Mesenchymal stem cell (in vitro differentiated cells and primary cell): Measurements from ENCODE around the gene ERBB4.
"Not testable (repeated sequence)": the region's sequence is repeated elsewhere in the genome, so short reads cannot be mapped to it uniquely, and the experiment has no call there.

Experiments used
- DNase-seq: peaks from one replicate; pipeline ENCODE4 v3.0.0-alpha.2; 2013
- H2AFZ ChIP-seq: one replicate; pipeline ENCODE4 v1.6.1; 2013; ENCODE audit warnings: low read depth, mild to moderate bottlenecking, control low read depth, inconsistent platforms, low read length, moderate library complexity
- H2AK5ac ChIP-seq: 2 replicates; pipeline ENCODE4 v1.6.1; 2013; ENCODE audit warnings: low read length, moderate library complexity, mild to moderate bottlenecking, inconsistent platforms; ENCODE audit not compliant: severe bottlenecking
- H2BK120ac ChIP-seq: one replicate; pipeline ENCODE4 v1.6.1; 2013; ENCODE audit warnings: low read depth, mild to moderate bottlenecking, inconsistent platforms, low read length, moderate library complexity
- H2BK12ac ChIP-seq, 2 experiments: one replicate each; pipeline ENCODE4 v1.6.1; 2013; ENCODE audit warnings: inconsistent platforms in 2 of 2, low read length in 2 of 2, mild to moderate bottlenecking in 2 of 2, moderate library complexity in 2 of 2, control low read depth in 1 of 2
- H2BK15ac ChIP-seq: one replicate; pipeline ENCODE4 v1.6.1; 2013; ENCODE audit warnings: mild to moderate bottlenecking, low read depth, inconsistent platforms; ENCODE audit not compliant: poor library complexity, severe bottlenecking
- H2BK5ac ChIP-seq: 2 replicates; pipeline ENCODE4 v1.6.1; 2013; ENCODE audit warnings: low read depth, mild to moderate bottlenecking, low read length, control low read depth, inconsistent platforms; ENCODE audit not compliant: poor library complexity, severe bottlenecking
- H3K14ac ChIP-seq, 2 experiments: one replicate each; pipeline ENCODE4 v1.6.1; 2013; ENCODE audit warnings: inconsistent platforms in 2 of 2, low read length in 2 of 2, control low read depth in 1 of 2, mild to moderate bottlenecking in 1 of 2, moderate library complexity in 1 of 2
- H3K18ac ChIP-seq, 2 experiments: one replicate each; pipeline ENCODE4 v1.6.1; 2013; ENCODE audit warnings: inconsistent platforms in 2 of 2, low read length in 2 of 2, control low read depth in 1 of 2, low read depth in 1 of 2, mild to moderate bottlenecking in 1 of 2
- H3K23ac ChIP-seq, 2 experiments: one replicate each; pipeline ENCODE4 v1.6.1; 2013; ENCODE audit warnings: inconsistent platforms in 2 of 2, low read length in 2 of 2, mild to moderate bottlenecking in 2 of 2, moderate library complexity in 2 of 2, control low read depth in 1 of 2
- H3K27ac ChIP-seq: 2 replicates; pipeline ENCODE4 v1.5.1; 2013; ENCODE audit warnings: mild to moderate bottlenecking, moderate library complexity, low read length, control low read depth, inconsistent platforms; ENCODE audit not compliant: poor library complexity, severe bottlenecking
- H3K27me3 ChIP-seq, 2 experiments: 2 replicates each; pipeline versions ENCODE4 v1.6.1 to v1.7.0; 2013; ENCODE audit warnings: low read length in 2 of 2, mild to moderate bottlenecking in 2 of 2, moderate library complexity in 2 of 2, control low read depth in 1 of 2, inconsistent platforms in 1 of 2; ENCODE audit not compliant: control insufficient read depth in 1 of 2, insufficient read depth in 1 of 2
- H3K36me3 ChIP-seq, 2 experiments: 2 replicates each; pipeline versions ENCODE4 v1.6.1 to v1.7.0; 2013; ENCODE audit warnings: low read length in 2 of 2, control low read depth in 1 of 2, inconsistent platforms in 1 of 2, low read depth in 1 of 2, mild to moderate bottlenecking in 1 of 2; ENCODE audit not compliant: insufficient read depth in 2 of 2, control insufficient read depth in 1 of 2
- H3K4ac ChIP-seq, 2 experiments: one replicate each; pipeline ENCODE4 v1.6.1; 2013; ENCODE audit warnings: inconsistent platforms in 2 of 2, low read length in 2 of 2, mild to moderate bottlenecking in 2 of 2, moderate library complexity in 2 of 2, control low read depth in 1 of 2, low read depth in 1 of 2
- H3K4me1 ChIP-seq: 2 replicates; pipeline ENCODE4 v1.6.1; 2013; ENCODE audit warnings: low read depth, low read length, control low read depth; ENCODE audit not compliant: control insufficient read depth, insufficient read depth
- H3K4me2 ChIP-seq: 2 replicates; pipeline ENCODE4 v1.6.1; 2013; ENCODE audit warnings: low read length, mild to moderate bottlenecking, inconsistent platforms; ENCODE audit not compliant: poor library complexity, severe bottlenecking
- H3K4me3 ChIP-seq, 2 experiments: 2 replicates each; pipeline versions ENCODE4 v1.5.1 to v1.7.0; 2013; ENCODE audit warnings: low read length in 2 of 2, mild to moderate bottlenecking in 2 of 2, control low read depth in 1 of 2, low read depth in 1 of 2; ENCODE audit not compliant: insufficient read depth in 1 of 2
- H3K79me1 ChIP-seq: replicated peaks from 2 replicates; pipeline ENCODE4 v1.6.1; 2013; ENCODE audit warnings: mild to moderate bottlenecking, control low read depth, low read length, inconsistent platforms; ENCODE audit not compliant: poor library complexity, severe bottlenecking
- H3K9ac ChIP-seq: 2 replicates; pipeline ENCODE4 v1.7.0; 2013; ENCODE audit warnings: mild to moderate bottlenecking, low read length, moderate library complexity
- H3K9me3 ChIP-seq: 2 replicates; pipeline ENCODE4 v1.7.0; 2013; ENCODE audit warnings: mild to moderate bottlenecking, low read length; ENCODE audit not compliant: control insufficient read depth
- H4K8ac ChIP-seq: one replicate; pipeline ENCODE4 v1.6.1; 2013; ENCODE audit warnings: inconsistent platforms, mild to moderate bottlenecking, low read length, moderate library complexity
- H4K91ac ChIP-seq: one replicate; pipeline ENCODE4 v1.6.1; 2013; ENCODE audit warnings: mild to moderate bottlenecking, low read length, inconsistent platforms
- WGBS: methylation state at CpG from one replicate; pipeline ENCODE4 v1.1.7; 2013; ENCODE audit warnings: mixed read lengths; 5-methylcytosine and 5-hydroxymethylcytosine counted together

The ERBB4 gene

DNA sequence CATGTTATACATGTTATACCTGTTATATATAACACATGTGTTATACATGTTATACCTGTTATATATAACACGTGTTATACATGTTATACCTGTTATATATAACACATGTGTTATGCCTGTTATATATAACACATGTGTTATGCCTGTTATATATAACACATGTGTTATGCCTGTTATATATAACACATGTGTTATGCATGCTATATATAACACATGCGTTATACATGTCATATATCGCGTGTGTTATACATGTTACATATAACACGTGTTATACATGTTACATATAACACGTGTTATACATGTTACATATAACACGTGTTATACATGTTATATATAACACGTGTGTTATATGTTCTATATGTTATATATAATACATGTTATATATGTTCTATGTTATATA is 347.2 kb downstream of the ERBB4 start:
- H2AK5ac ChIP-seq, H2BK5ac ChIP-seq, H3K4ac ChIP-seq, H2AFZ ChIP-seq, H3K9ac ChIP-seq, H2BK120ac ChIP-seq, H3K4me2 ChIP-seq, H3K18ac ChIP-seq, H3K36me3 ChIP-seq, H2BK12ac ChIP-seq, H3K14ac ChIP-seq, H3K79me1 ChIP-seq, H3K4me3 ChIP-seq, H3K23ac ChIP-seq, DNase-seq, H3K27ac ChIP-seq, H3K27me3 ChIP-seq, H3K9me3 ChIP-seq, H3K4me1 ChIP-seq, H4K91ac ChIP-seq, H2BK15ac ChIP-seq, H4K8ac ChIP-seq: not testable (repeated sequence)
- 55% methylated on average over 1 of the region's 8 CpGs for WGBS

DNA sequence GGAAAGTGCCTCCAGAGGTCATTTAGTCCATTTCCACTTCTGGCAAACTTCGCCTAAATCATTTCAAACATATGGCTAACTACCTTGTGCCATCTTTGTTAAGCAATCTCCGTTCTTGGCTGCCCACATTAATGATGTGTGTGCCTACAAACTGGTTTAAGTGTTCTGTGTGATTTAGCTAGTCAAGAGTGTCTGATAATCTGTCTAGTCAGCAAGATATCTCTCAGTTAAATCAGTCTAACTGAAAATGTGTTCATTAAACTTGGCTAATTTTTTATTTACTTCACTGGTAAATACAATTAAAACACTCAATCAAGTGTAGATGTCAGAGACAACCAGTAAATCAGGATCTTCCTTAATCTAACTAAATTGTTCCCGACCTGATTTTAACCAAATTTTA is 352.4 kb downstream of the ERBB4 start:
- Histone ChIP-seq H3K27ac (no peak overlapping the region), H3K4me1 (no peaks in the 10 kb centered on the region), H3K27me3 (no peaks in the 10 kb centered on the region), H3K4ac (no peak overlapping the region), H3K36me3 (no peaks in the 10 kb centered on the region), H3K4me2 (no peak overlapping the region), H3K9ac (no peak overlapping the region), H2BK15ac (no peak overlapping the region), H2BK5ac (no peak overlapping the region), H3K79me1 (no peaks in the 10 kb centered on the region), H3K4me3 (no peak overlapping the region), H2AK5ac (no peak overlapping the region), H3K14ac (no peak overlapping the region), H3K9me3 (no peaks in the 10 kb centered on the region), H2BK12ac (no peak overlapping the region), H2AFZ (no peak overlapping the region), H2BK120ac (no peak overlapping the region), H3K18ac (no peak overlapping the region), H4K8ac (no peak overlapping the region), H4K91ac (no peak overlapping the region), H3K23ac (no peak overlapping the region)
- DNase-seq, result no peak
- WGBS, result 82% methylated on average over 1 of the region's 3 CpGs

DNA sequence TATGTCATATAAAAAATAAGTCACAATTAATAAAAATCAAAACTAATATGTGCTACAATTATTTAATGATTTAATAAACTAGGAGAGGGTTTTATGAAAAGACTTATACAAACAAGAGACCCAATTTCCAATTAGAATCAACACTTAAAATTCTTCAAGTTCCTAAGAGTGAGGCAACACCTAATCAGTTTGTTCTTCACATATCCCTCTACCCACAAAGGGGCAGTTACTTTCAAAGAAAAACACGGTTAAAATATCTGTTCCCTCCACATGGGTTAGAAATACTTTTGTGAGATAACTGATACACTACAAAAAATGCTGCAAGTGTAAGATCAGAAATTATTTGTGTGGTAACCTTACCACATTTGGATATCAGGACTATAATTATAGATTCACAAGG is 357.0 kb downstream of the ERBB4 start:
- H3K4me1 ChIP-seq, result no peaks in the 10 kb centered on the region
- no peak overlapping the region for H3K27ac ChIP-seq
- H4K8ac ChIP-seq, result no peak overlapping the region
- no peak overlapping the region for H3K9ac ChIP-seq
- H2BK120ac ChIP-seq, result no peak overlapping the region
- no peaks in the 10 kb centered on the region for H3K27me3 ChIP-seq
- no peak overlapping the region for H3K4me2 ChIP-seq
- WGBS, result no CpG with 5 or more reads among the region's 1 CpG
- DNase-seq, result no peak
- H3K18ac ChIP-seq, result no peak overlapping the region
- no peak overlapping the region for H2BK5ac ChIP-seq
- no peak overlapping the region for H4K91ac ChIP-seq
- no peak overlapping the region for H2AFZ ChIP-seq
- no peak overlapping the region for H3K4ac ChIP-seq
- H2AK5ac ChIP-seq, result no peak overlapping the region
- H2BK15ac ChIP-seq, result no peak overlapping the region
- H3K23ac ChIP-seq, result no peak overlapping the region
- H3K79me1 ChIP-seq, result no peaks in the 10 kb centered on the region
- H3K36me3 ChIP-seq, result no peaks in the 10 kb centered on the region
- no peaks in the 10 kb centered on the region for H3K9me3 ChIP-seq
- no peak overlapping the region for H3K14ac ChIP-seq
- no peak overlapping the region for H2BK12ac ChIP-seq
- no peak overlapping the region for H3K4me3 ChIP-seq

DNA sequence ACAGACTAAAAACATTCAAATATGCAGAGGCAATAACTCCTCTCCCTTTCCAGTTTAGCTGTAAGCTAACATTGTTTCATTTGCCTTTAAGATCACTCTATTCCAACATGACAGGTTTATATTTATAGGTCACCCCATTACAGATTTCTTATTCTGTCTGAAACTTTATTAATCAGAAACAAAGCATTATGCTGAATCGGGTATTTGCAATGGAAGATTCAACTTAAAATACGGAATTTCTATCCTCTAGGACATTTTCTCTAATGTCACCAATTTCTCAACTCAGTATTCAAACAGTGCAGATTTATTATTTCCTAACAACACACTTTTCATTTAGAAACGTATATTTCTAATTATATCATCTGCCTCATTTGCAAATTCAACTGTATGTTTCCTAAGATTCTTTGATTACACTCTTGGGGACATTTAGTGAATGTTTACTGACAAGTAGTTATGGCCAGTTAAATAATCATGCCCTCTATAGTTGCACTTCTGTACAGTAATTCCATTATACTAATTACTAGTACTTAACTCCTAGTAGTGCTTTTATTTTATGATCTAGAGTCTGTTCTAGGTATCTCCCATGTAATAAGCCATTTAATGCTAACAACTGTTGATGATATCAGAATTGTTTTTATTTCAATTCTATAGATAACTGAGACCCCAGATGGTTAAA is 358.1 kb downstream of the ERBB4 start:
- no peaks in the 10 kb centered on the region for H3K79me1 ChIP-seq
- no peak overlapping the region for H3K14ac ChIP-seq

More for the DNA sequence above, 358.1 kb downstream of the ERBB4 start:
- Histone ChIP-seq H2AK5ac (no peak overlapping the region), H3K27me3 (no peaks in the 10 kb centered on the region), H3K4me2 (no peak overlapping the region), H3K4me3 (no peak overlapping the region), H3K4me1 (no peaks in the 10 kb centered on the region), H3K4ac (no peak overlapping the region), H2BK5ac (no peak overlapping the region), H2BK12ac (no peak overlapping the region), H3K9me3 (no peaks in the 10 kb centered on the region), H3K27ac (no peak overlapping the region), H3K18ac (no peak overlapping the region), H2AFZ (no peak overlapping the region), H3K36me3 (no peaks in the 10 kb centered on the region), H4K8ac (no peak overlapping the region), H2BK15ac (no peak overlapping the region), H4K91ac (no peak overlapping the region), H3K23ac (no peak overlapping the region), H2BK120ac (no peak overlapping the region), H3K9ac (no peak overlapping the region)
- no peak for DNase-seq
- 71% methylated on average over 3 of the region's 3 CpGs for WGBS
